ENCODE results near the gene GPATCH1. TPM values are rescaled to one million over a fixed set of nuclear protein-coding genes. Genes with fewer than 3 reads are reported as not detected.

The GPATCH1 gene
- total RNA-seq, 1 experiment from 2014 or later = 7.8 TPM

DNA sequence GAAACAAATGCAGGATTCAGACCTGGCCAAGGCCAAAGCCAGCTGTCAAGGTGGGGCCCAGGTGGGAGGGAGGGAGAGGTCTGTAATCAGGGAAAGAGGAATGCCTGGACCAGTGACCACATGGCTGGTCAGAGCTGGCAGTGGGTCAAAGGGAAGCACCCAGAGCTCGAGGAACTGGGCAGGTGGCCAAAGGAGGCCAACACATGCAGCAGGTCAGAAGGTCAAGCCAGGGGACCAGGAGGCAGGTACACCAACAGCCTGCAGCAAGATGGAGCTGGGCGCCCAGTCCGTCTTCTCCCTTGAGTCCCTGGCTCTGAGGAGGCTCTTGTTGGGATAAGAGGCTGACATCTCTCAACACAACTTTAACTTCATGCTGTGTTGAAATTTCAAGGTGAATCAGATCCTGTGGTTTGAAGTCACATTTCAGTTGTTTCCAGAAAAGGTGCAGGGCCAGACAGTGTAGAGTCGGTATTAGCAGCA is 17.1 kb downstream of the GPATCH1 start:
- CTCF ChIA-PET = no interaction called here
- H2AFZ ChIP-seq (ENCODE audit: low read depth, low read length, poor library complexity, severe bottlenecking) = no peak overlapping the region
- H3K4me3 ChIP-seq (replicated peaks in 1 of 2; ENCODE audit: low read depth in 1 of 2, low read length in 2 of 2) = no peak overlapping the region
- H4K20me1 ChIP-seq (ENCODE audit: insufficient read depth) = no peaks in the 10 kb centered on the region
- H3K79me2 ChIP-seq (ENCODE audit: insufficient read depth, low read length) = no peaks in the 10 kb centered on the region
- no peak for DNase-seq (ENCODE audit: low read depth, low spot score)
- no peak overlapping the region for H3K27ac ChIP-seq (ENCODE audit: low read depth, low read length)
- TF ChIP-seq SIN3A (IDR thresholded peaks at IDR 0.05; ENCODE audit: low read depth) (no peak), POLR2AphosphoS5 (IDR thresholded peaks at IDR 0.05; ENCODE audit: low read depth, low read length) (no peak), EZH2phosphoT487 (IDR thresholded peaks at IDR 0.05; ENCODE audit: borderline replicate concordance) (no peak), CEBPB (IDR thresholded peaks at IDR 0.05; ENCODE audit: low read depth) (no peak), JUND (IDR thresholded peaks at IDR 0.05) (no peak), TCF7L2 (IDR thresholded peaks at IDR 0.05; ENCODE audit: borderline replicate concordance, extremely low read depth, insufficient read depth, insufficient read length) (no peak), ELF1 (IDR thresholded peaks at IDR 0.05; ENCODE audit: borderline replicate concordance, low read depth) (no peak), EZH2 (IDR thresholded peaks at IDR 0.05) (no peak), POLR2A (IDR thresholded peaks at IDR 0.05; ENCODE audit: borderline replicate concordance, extremely low read depth, insufficient read depth, insufficient read length) (no peak), YY1 (IDR thresholded peaks at IDR 0.05; ENCODE audit: extremely low read depth, insufficient replicate concordance, low read depth, low read length) (no peak), CTCF (IDR thresholded peaks at IDR 0.05 in 2 of 3, conservative IDR thresholded peaks at IDR 0.05 in 1 of 3; ENCODE audit: borderline replicate concordance in 1 of 3, insufficient read depth in 1 of 3, low read depth in 2 of 3, low read length in 2 of 3) (no peak), SP1 (IDR thresholded peaks at IDR 0.05; ENCODE audit: low read depth) (no peak), EGR1 (IDR thresholded peaks at IDR 0.05; ENCODE audit: low read depth) (no peak), CBX3 (IDR thresholded peaks at IDR 0.05; ENCODE audit: low read depth) (no peak)
- TF ChIP-seq, protein P1, sequence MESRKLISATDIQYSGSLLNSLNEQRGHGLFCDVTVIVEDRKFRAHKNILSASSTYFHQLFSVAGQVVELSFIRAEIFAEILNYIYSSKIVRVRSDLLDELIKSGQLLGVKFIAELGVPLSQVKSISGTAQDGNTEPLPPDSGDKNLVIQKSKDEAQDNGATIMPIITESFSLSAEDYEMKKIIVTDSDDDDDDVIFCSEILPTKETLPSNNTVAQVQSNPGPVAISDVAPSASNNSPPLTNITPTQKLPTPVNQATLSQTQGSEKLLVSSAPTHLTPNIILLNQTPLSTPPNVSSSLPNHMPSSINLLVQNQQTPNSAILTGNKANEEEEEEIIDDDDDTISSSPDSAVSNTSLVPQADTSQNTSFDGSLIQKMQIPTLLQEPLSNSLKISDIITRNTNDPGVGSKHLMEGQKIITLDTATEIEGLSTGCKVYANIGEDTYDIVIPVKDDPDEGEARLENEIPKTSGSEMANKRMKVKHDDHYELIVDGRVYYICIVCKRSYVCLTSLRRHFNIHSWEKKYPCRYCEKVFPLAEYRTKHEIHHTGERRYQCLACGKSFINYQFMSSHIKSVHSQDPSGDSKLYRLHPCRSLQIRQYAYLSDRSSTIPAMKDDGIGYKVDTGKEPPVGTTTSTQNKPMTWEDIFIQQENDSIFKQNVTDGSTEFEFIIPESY (IDR thresholded peaks at IDR 0.05; ENCODE audit: extremely low read depth, insufficient replicate concordance, low read length) = no peak
- intact Hi-C loops (cut with micrococcal nuclease) = no loop called here
- ATAC-seq = no peak
- no peaks in the 10 kb centered on the region for H3K9me2 ChIP-seq (ENCODE audit: insufficient read depth)
- RAD21 ChIA-PET (ENCODE audit: low non-redundant PET in 1 of 2, low total read pairs in 2 of 2, uncharacterized antibody in 2 of 2, unreplicated experiment in 2 of 2) = interaction anchor here in 1 of 2 experiments (0.6 kb wide), 1 partner anchor 13 kb away, joined by 3 read pairs; no protein-coding TSS in a partner anchor
- no TSS peak for BruUV-seq (replicated peaks)
- peaks cover 6 to 43% of the 10 kb centered on the region in 2 experiments; a peak in 3 of 4 replicates for H3K4me1 ChIP-seq (ENCODE audit: control insufficient read depth in 1 of 2, insufficient read depth in 2 of 2, low read length in 2 of 2)
- peak overlapping the region; percentile 9; the same call in 1 of the 2 replicates for H3K4me2 ChIP-seq (ENCODE audit: low read length)
- POLR2A ChIA-PET = interaction anchor here (0.6 kb wide), 1 partner anchor 11 kb away, joined by 3 read pairs; no protein-coding TSS in a partner anchor
- H3K36me3 ChIP-seq (ENCODE audit: control insufficient read depth in 1 of 2, insufficient read depth in 2 of 2, low read length in 2 of 2) = peaks cover 12 to 17% of the 10 kb centered on the region in 2 experiments; a peak in 3 of 4 replicates
- no peaks in the 10 kb centered on the region for H3K9me3 ChIP-seq (ENCODE audit: control insufficient read depth in 1 of 2, insufficient read depth in 1 of 2, low read depth in 1 of 2, low read length in 2 of 2)
- H3K9ac ChIP-seq (ENCODE audit: low read length) = no peak overlapping the region
- H3K27me3 ChIP-seq (ENCODE audit: insufficient read depth, low read length) = no peaks in the 10 kb centered on the region
